GM12878 (cell line): Measurements from ENCODE around the gene RPS6KC1.

Experiments
- CHD2 ChIP-seq: IDR thresholded peaks from 2 replicates; pipeline ENCODE4 v1.6.1; 2011; ENCODE audit warnings: low read depth, low read length, improper control_type of control experiment, borderline replicate concordance
- HDGF ChIP-seq: fragments of 450-650 bp; IDR thresholded peaks from 2 replicates; pipeline ENCODE4 v1.6.1; 2016; ENCODE audit warnings: antibody characterized with exemption
- MYC ChIP-seq: IDR thresholded peaks from 2 replicates; pipeline ENCODE4 v1.6.1; 2011; ENCODE audit warnings: mild to moderate bottlenecking, low read length, moderate library complexity, inconsistent platforms; ENCODE audit not compliant: insufficient read depth, insufficient replicate concordance, insufficient read length, severe bottlenecking
- RFX5 ChIP-seq: IDR thresholded peaks from 2 replicates; pipeline ENCODE4 v1.6.1; 2011; ENCODE audit warnings: low read depth, low read length, improper control_type of control experiment
- SIN3A ChIP-seq: IDR thresholded peaks from 2 replicates; pipeline ENCODE4 v1.6.1; 2012; ENCODE audit warnings: low read depth, low read length, improper control_type of control experiment
- ZNF274 ChIP-seq: IDR thresholded peaks from one replicate; pipeline ENCODE4 v1.8.0; 2011; ENCODE audit not compliant: insufficient read length, insufficient read depth
- TF ChIP-seq, protein P1 (sequence below), 3 experiments: IDR thresholded peaks in 2 of 3; conservative IDR thresholded peaks in 1 of 3; 2 replicates each; pipeline ENCODE4 v1.5.1; 2011; ENCODE audit warnings: low read depth in 3 of 3, low read length in 3 of 3, mild to moderate bottlenecking in 3 of 3, control low read depth in 2 of 3, moderate library complexity in 2 of 3, inconsistent platforms in 1 of 3, mixed read lengths in 1 of 3; ENCODE audit not compliant: control insufficient read depth in 2 of 3, insufficient read depth in 1 of 3; ENCODE audit errors: extremely low read depth in 1 of 3

DNA sequence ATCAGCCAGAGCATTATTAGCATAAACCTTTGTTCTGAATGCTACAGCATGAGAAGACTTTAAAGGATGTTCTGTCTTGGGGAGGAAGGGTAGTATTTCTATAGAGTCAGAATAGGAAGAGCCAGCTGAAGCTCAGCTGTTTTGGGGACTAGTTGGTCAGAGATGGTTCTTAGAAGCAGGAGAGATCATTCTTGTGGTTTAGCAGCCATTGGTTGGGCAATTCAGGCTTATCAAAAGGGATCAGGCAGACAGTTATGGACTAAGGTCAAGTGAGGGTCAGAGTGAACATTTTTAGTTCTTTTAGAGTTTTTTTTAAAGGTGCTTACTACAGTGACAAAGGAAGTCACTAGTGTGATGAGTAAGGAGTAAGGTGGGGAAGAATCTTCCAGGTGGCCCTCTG, 245.5 kb downstream of the RPS6KC1 start:
- TF ChIP-seq, protein P1, sequence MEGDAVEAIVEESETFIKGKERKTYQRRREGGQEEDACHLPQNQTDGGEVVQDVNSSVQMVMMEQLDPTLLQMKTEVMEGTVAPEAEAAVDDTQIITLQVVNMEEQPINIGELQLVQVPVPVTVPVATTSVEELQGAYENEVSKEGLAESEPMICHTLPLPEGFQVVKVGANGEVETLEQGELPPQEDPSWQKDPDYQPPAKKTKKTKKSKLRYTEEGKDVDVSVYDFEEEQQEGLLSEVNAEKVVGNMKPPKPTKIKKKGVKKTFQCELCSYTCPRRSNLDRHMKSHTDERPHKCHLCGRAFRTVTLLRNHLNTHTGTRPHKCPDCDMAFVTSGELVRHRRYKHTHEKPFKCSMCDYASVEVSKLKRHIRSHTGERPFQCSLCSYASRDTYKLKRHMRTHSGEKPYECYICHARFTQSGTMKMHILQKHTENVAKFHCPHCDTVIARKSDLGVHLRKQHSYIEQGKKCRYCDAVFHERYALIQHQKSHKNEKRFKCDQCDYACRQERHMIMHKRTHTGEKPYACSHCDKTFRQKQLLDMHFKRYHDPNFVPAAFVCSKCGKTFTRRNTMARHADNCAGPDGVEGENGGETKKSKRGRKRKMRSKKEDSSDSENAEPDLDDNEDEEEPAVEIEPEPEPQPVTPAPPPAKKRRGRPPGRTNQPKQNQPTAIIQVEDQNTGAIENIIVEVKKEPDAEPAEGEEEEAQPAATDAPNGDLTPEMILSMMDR (IDR thresholded peaks at IDR 0.05 in 2 of 3, conservative IDR thresholded peaks at IDR 0.05 in 1 of 3; ENCODE audit: control insufficient read depth in 2 of 3, extremely low read depth in 1 of 3, insufficient read depth in 1 of 3, low read depth in 3 of 3, low read length in 3 of 3), result no peak
- TF ChIP-seq MYC (no peak), HDGF (no peak), RFX5 (no peak), ZNF274 (no peak), CHD2 (no peak), SIN3A (no peak)
